Memory B cell (primary cell): Measurements from ENCODE around the gene ANKRD37.
"Not testable (repeated sequence)": the region's sequence is repeated elsewhere in the genome, so short reads cannot be mapped to it uniquely, and the experiment has no call there.

Experiments used
- ATAC-seq: fragments of 150-1000 bp; cut with Tn5 transposase; 2 replicates; pipeline ENCODE4 v1.10.0; 2021; ENCODE audit warnings: low read depth, mild to moderate bottlenecking, moderate library complexity
- DNase-seq, 2 donors: peaks; one replicate each; pipeline ENCODE4 v3.0.0; 2022; ENCODE audit warnings: low spot score in 2 of 2
- H3K27ac Mint-ChIP-seq: one replicate; pipeline ENCODE4 v1.8.0; 2022; ENCODE audit warnings: mild to moderate bottlenecking, moderate library complexity, mixed read lengths
- H3K27me3 Mint-ChIP-seq: one replicate; pipeline ENCODE4 v1.8.0; 2022; ENCODE audit warnings: mixed read lengths
- H3K36me3 Mint-ChIP-seq: one replicate; pipeline ENCODE4 v1.8.0; 2022; ENCODE audit warnings: mild to moderate bottlenecking, mixed read lengths
- H3K4me1 Mint-ChIP-seq: one replicate; pipeline ENCODE4 v1.8.0; 2022; ENCODE audit warnings: mixed read lengths
- H3K4me3 Mint-ChIP-seq: one replicate; pipeline ENCODE4 v1.8.0; 2022; ENCODE audit warnings: mild to moderate bottlenecking, moderate library complexity, mixed read lengths
- H3K9me3 Mint-ChIP-seq: one replicate; pipeline ENCODE4 v1.8.0; 2022; ENCODE audit warnings: mixed read lengths

The ANKRD37 gene

DNA sequence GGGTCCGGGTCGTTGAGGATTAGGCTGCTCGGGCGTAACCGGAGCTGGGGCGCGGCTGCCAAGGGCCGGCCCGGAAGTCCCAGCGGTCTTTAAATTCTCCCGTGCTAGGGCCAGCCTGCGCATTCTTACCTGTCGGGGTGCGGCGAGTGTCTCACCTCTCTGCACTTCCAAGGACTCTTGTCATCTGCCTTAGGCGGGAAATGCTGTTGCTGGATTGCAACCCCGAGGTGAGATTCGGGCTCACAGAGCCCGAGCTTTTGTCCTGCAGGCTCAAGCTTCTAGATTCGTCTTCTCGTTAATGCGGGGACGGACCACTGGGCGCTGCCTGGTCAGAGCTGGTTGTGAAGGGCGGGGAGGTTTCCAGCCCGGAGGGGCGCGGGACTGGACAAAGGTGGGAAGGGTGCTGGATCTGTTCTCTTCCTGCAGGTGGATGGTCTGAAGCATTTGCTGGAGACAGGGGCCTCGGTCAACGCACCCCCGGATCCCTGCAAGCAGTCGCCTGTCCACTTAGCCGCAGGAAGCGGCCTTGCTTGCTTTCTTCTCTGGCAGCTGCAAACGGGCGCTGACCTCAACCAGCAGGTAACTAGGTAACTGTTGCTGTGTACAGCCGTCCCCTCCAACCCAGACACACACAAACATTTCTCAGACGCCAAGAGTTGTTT lies at the start of gene ANKRD37:
TSS of gene ANKRD37 (plus strand) at position 118 of the 662 bp plus-strand sequence. CDS start at position 201, 83 bp downstream.
- H3K27ac Mint-ChIP-seq, result peak within 1 kb of the TSS; percentile 99
- H3K27me3 Mint-ChIP-seq, result no peaks in the 10 kb centered on the region
- peak within 1 kb of the TSS; percentile 92 for H3K4me3 Mint-ChIP-seq
- DNase-seq (peak in 1 of 2 donors; percentile 19), ATAC-seq (no peak)
- H3K4me1 Mint-ChIP-seq, result peaks cover 17% of the 10 kb centered on the region
- peaks cover 5% of the 10 kb centered on the region for H3K36me3 Mint-ChIP-seq
- H3K9me3 Mint-ChIP-seq, result no peaks in the 10 kb centered on the region

- Mint-ChIP-seq H3K27ac (peak overlapping the region; percentile 65), H3K27me3 (no peaks in the 10 kb centered on the region), H3K4me1 (peaks cover 38% of the 10 kb centered on the region), H3K4me3 (no peak overlapping the region), H3K9me3 (no peaks in the 10 kb centered on the region), H3K36me3 (peaks cover 39% of the 10 kb centered on the region)
- ATAC-seq, result no peak
- DNase-seq, result no peak
Observed at GRCh38 chr4:185346975-185347601, 49.6 kb upstream of the ANKRD37 start.

DNA sequence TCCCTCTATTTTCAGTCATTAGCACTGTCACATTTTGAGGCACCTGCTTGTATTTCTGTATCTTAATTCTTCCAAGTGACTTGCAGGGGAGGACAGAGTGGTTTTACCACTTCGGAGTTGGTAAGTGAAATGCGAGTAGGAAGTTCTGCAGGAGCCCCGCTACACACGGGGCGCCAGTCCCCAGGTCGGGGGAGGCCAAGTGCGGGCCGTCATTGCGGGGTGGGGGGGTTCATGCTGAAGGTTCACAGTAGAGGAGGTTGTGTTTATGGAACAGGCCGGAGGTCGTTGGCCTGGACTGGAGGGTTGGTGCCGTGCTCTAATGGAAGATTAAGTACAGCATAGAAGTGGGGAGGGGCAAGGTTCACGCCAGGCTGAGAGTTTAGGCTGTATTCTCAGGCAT lies 45.0 kb upstream of the ANKRD37 start:
- Mint-ChIP-seq H3K4me1 (peaks cover 23% of the 10 kb centered on the region), H3K9me3 (no peaks in the 10 kb centered on the region), H3K27ac (peak overlapping the region; percentile 73), H3K27me3 (no peaks in the 10 kb centered on the region), H3K36me3 (peaks cover 53% of the 10 kb centered on the region), H3K4me3 (no peak overlapping the region)
- DNase-seq (no peak), ATAC-seq (no peak)

DNA sequence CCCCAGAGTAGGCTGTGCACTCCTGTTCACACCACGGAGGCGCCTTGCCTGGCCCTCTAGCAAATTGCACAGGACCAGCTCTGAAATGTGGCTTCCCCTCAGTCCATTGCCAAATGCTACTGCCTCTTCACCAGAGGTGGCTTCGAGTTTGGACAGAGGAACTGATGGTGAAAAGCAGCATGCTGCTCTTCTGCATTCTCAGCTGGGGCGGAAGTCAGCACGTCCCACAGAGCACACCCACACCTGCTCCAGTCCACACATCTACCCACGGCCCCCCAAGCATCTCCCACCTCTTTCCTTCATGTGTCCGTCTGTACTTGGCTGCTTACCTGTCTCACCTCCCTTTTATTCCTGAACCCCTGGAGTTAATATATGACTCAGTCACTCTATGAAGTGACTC lies 44.4 kb upstream of the ANKRD37 start:
- H3K4me3 Mint-ChIP-seq, result peak overlapping the region; percentile 38
- H3K36me3 Mint-ChIP-seq, result peaks cover 48% of the 10 kb centered on the region
- DNase-seq (no peak), ATAC-seq (peak; percentile 47)
- no peaks in the 10 kb centered on the region for H3K27me3 Mint-ChIP-seq
- H3K4me1 Mint-ChIP-seq, result peaks cover 23% of the 10 kb centered on the region
- no peaks in the 10 kb centered on the region for H3K9me3 Mint-ChIP-seq
- peak overlapping the region; percentile 73 for H3K27ac Mint-ChIP-seq

- Mint-ChIP-seq H3K4me1 (peaks cover 21% of the 10 kb centered on the region), H3K27me3 (no peaks in the 10 kb centered on the region), H3K4me3 (no peak overlapping the region), H3K36me3 (peaks cover 48% of the 10 kb centered on the region), H3K9me3 (no peaks in the 10 kb centered on the region), H3K27ac (no peak overlapping the region)
- DNase-seq (no peak), ATAC-seq (peak; percentile 27)
Observed at GRCh38 chr4:185352741-185353140, 43.9 kb upstream of the ANKRD37 start.

DNA sequence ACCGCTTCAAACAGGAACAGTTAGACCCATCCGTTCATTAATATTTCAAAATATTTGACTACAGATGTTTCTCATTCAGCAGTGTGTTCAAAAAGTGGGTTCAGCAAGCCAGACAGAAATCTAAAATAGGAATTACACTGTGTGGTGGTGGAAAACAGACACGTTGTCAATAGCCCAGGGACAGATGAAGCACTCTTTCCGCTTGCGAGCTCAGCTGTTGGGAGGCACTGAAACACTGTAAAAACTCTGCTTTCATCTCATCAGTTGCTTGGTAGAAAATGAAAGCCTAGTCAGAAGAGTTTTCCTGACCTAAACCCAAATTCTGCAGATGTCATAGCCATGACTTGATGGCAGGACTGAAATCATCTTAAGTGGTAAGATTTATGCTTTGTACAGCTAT lies 39.4 kb upstream of the ANKRD37 start:
- H3K9me3 Mint-ChIP-seq, result no peaks in the 10 kb centered on the region
- no peak overlapping the region for H3K4me3 Mint-ChIP-seq
- ATAC-seq (no peak), DNase-seq (no peak)
- peak overlapping the region; percentile 58 for H3K27ac Mint-ChIP-seq
- peaks cover 6% of the 10 kb centered on the region for H3K4me1 Mint-ChIP-seq
- H3K36me3 Mint-ChIP-seq, result peaks cover 31% of the 10 kb centered on the region
- no peaks in the 10 kb centered on the region for H3K27me3 Mint-ChIP-seq

GRCh38 chr4:185357733-185358440 lies 38.8 kb upstream of the ANKRD37 start:
- Mint-ChIP-seq H3K27ac (peak overlapping the region; percentile 58), H3K9me3 (no peaks in the 10 kb centered on the region), H3K4me3 (no peak overlapping the region), H3K4me1 (no peaks in the 10 kb centered on the region), H3K27me3 (no peaks in the 10 kb centered on the region), H3K36me3 (peaks cover 25% of the 10 kb centered on the region)
- DNase-seq (no peak), ATAC-seq (no peak)

GRCh38 chr4:185358514-185358913 lies 38.1 kb upstream of the ANKRD37 start:
- Mint-ChIP-seq H3K9me3 (no peaks in the 10 kb centered on the region), H3K4me3 (no peak overlapping the region), H3K27ac (no peak overlapping the region), H3K4me1 (no peaks in the 10 kb centered on the region), H3K36me3 (peaks cover 23% of the 10 kb centered on the region), H3K27me3 (no peaks in the 10 kb centered on the region)
- DNase-seq, result no peak
- peak; percentile 60 for ATAC-seq

DNA sequence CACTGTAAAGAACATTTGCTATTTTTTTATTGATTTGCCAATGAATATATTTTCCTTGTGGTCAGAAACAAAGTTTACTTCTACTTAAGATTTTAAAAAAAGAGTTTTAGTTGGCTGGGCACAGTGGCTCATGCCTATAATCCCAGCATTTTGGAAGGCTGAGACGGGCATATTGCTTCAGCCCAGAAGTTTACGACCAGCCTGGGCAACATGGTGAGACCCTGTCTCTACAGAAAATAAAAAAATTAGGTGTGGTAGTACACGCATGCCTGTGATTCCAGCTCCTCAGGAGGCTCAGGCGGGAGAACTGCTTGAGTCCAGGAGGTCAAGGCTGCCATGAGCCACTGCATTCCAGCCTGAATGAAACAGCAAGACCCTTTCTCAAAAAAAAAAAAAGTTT lies 37.7 kb upstream of the ANKRD37 start:
- no peaks in the 10 kb centered on the region for H3K9me3 Mint-ChIP-seq
- no peak overlapping the region for H3K27ac Mint-ChIP-seq
- H3K4me1 Mint-ChIP-seq, result no peaks in the 10 kb centered on the region
- H3K36me3 Mint-ChIP-seq, result peaks cover 22% of the 10 kb centered on the region
- H3K27me3 Mint-ChIP-seq, result no peaks in the 10 kb centered on the region
- no peak overlapping the region for H3K4me3 Mint-ChIP-seq
- DNase-seq (no peak), ATAC-seq (no peak)

DNA sequence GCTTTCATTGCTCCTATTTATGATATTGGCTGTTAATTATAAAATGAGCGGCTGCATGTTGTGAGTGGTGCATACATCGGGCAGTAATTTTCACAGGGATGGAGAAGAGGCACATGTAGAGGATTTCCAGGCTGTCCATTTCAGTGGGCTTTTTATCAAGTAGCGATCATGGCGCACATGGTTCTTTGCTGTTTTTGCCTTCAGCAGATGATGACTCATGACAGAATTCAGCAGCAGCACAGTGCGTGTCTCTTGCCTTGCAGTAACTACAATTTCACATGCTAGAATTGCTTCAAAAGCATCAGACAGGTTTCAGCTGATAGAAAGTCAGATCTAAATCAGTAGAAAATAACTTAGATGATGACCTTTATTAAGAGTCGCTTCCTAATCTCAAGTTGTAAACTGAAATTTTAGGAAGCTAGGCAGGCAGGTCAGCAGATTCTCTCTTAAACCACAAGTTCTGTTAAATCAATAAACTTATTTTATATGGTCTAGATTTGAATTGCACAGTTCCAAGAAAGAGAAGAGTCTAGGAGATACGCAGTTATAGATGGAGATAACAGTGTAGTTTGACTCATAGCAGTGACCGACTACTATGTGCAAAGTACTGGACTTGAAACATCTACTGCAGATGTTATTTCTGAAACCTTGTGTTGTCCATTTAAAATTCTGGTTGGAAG lies 36.7 kb upstream of the ANKRD37 start:
- no peak for DNase-seq
- no peak for ATAC-seq
- Mint-ChIP-seq H3K27ac (no peak overlapping the region), H3K27me3 (no peaks in the 10 kb centered on the region), H3K4me3 (no peak overlapping the region), H3K36me3 (peaks cover 18% of the 10 kb centered on the region), H3K9me3 (no peaks in the 10 kb centered on the region), H3K4me1 (no peaks in the 10 kb centered on the region)

- no peaks in the 10 kb centered on the region for H3K4me1 Mint-ChIP-seq
- no peak overlapping the region for H3K4me3 Mint-ChIP-seq
- no peaks in the 10 kb centered on the region for H3K9me3 Mint-ChIP-seq
- H3K27me3 Mint-ChIP-seq, result no peaks in the 10 kb centered on the region
- no peak for DNase-seq
- H3K36me3 Mint-ChIP-seq, result peaks cover 18% of the 10 kb centered on the region
- H3K27ac Mint-ChIP-seq, result no peak overlapping the region
- no peak for ATAC-seq
Observed at GRCh38 chr4:185361872-185362271, 34.8 kb upstream of the ANKRD37 start.

- not testable (repeated sequence) for H3K27me3 Mint-ChIP-seq, ATAC-seq, H3K27ac Mint-ChIP-seq, DNase-seq, H3K9me3 Mint-ChIP-seq, H3K4me3 Mint-ChIP-seq, H3K4me1 Mint-ChIP-seq
- H3K36me3 Mint-ChIP-seq, result peaks cover 18% of the 10 kb centered on the region
Observed at GRCh38 chr4:185362570-185362969, 34.1 kb upstream of the ANKRD37 start.

DNA sequence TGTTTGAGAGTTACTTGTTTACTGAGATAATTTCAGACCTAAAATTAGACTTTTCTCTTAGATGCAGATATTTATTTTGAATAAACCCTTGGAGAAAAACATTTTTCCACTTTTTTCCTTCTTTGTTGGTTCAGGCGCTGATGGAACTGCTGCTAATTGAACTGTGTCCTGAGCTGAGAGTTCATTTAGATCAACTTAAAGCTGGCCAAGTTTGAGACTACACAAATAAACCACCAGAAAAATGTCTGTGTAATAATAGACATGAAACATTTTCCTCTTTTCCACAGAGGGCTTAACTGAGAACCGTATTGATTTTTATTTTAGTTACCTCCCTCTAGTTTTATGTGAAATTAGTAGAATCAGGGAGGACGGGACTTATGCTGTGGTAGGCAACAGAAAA lies 33.4 kb upstream of the ANKRD37 start:
- Mint-ChIP-seq H3K27ac (no peak overlapping the region), H3K9me3 (no peaks in the 10 kb centered on the region), H3K27me3 (no peaks in the 10 kb centered on the region), H3K36me3 (peaks cover 17% of the 10 kb centered on the region), H3K4me3 (no peak overlapping the region), H3K4me1 (no peaks in the 10 kb centered on the region)
- ATAC-seq (no peak), DNase-seq (no peak)

DNA sequence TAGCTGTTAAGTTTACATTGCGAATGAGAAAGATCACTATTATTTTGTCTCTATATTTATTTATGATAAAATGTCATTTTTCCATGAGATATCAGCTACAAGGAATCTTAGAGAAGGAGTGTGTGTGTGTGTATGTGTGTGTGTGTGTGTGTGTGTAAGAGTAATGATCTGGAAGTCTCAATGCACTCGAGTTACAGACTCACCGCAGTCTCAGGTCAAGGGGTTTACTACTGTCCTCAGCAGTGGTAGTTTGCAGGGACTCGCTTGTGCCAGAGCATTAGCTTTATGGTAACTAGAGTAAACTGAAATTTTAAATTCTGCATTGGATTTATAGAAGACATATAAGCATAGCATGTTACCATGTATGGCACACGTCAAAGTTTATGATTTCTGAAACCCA lies 31.8 kb upstream of the ANKRD37 start:
- Mint-ChIP-seq H3K36me3 (peaks cover 18% of the 10 kb centered on the region), H3K27me3 (no peaks in the 10 kb centered on the region), H3K4me1 (no peaks in the 10 kb centered on the region), H3K9me3 (no peaks in the 10 kb centered on the region), H3K4me3 (no peak overlapping the region), H3K27ac (no peak overlapping the region)
- ATAC-seq (no peak), DNase-seq (no peak)
